ENCODE data around the gene PIK3CB.

DNA sequence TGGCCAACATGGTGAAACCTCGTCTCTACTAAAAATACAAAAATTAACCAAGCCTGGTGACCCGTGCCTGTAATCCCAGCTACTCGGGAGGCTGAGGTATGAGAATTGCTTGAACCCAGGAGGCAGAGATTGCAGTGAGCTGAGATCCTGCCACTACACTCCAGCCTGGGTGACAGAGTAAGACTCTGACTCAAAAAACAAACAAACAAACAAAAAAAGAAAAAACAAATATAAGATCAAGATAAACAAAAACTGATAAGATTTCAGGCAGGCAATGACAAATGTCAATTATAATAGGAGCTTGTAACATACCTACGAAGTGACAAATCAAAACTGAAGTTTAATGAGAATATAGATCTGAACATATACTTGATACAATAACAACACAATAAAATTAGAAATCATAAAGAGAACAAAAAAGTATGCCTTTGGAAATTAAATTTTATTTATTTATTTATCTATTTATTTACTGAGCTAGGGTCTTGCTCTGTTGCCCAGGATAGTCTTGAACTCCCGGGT is 155.8 kb downstream of the PIK3CB start:
- TF ChIP-seq EP300 (conservative IDR thresholded peaks at IDR 0.05; ENCODE audit: poor library complexity, severe bottlenecking) (no peak), EZH2 (IDR thresholded peaks at IDR 0.05; ENCODE audit: borderline replicate concordance, insufficient read depth, low read length, poor library complexity, severe bottlenecking) (no peak), RAD21 (conservative IDR thresholded peaks at IDR 0.05) (no peak), SMC3 (conservative IDR thresholded peaks at IDR 0.05; ENCODE audit: poor library complexity) (no peak), MXI1 (conservative IDR thresholded peaks at IDR 0.05; ENCODE audit: poor library complexity, severe bottlenecking) (no peak), POLR2AphosphoS5 (IDR thresholded peaks at IDR 0.05) (no peak)
- TF ChIP-seq, protein P1, sequence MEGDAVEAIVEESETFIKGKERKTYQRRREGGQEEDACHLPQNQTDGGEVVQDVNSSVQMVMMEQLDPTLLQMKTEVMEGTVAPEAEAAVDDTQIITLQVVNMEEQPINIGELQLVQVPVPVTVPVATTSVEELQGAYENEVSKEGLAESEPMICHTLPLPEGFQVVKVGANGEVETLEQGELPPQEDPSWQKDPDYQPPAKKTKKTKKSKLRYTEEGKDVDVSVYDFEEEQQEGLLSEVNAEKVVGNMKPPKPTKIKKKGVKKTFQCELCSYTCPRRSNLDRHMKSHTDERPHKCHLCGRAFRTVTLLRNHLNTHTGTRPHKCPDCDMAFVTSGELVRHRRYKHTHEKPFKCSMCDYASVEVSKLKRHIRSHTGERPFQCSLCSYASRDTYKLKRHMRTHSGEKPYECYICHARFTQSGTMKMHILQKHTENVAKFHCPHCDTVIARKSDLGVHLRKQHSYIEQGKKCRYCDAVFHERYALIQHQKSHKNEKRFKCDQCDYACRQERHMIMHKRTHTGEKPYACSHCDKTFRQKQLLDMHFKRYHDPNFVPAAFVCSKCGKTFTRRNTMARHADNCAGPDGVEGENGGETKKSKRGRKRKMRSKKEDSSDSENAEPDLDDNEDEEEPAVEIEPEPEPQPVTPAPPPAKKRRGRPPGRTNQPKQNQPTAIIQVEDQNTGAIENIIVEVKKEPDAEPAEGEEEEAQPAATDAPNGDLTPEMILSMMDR (IDR thresholded peaks at IDR 0.05; ENCODE audit: poor library complexity, severe bottlenecking), result no peak
- TF ChIP-seq, protein P2, sequence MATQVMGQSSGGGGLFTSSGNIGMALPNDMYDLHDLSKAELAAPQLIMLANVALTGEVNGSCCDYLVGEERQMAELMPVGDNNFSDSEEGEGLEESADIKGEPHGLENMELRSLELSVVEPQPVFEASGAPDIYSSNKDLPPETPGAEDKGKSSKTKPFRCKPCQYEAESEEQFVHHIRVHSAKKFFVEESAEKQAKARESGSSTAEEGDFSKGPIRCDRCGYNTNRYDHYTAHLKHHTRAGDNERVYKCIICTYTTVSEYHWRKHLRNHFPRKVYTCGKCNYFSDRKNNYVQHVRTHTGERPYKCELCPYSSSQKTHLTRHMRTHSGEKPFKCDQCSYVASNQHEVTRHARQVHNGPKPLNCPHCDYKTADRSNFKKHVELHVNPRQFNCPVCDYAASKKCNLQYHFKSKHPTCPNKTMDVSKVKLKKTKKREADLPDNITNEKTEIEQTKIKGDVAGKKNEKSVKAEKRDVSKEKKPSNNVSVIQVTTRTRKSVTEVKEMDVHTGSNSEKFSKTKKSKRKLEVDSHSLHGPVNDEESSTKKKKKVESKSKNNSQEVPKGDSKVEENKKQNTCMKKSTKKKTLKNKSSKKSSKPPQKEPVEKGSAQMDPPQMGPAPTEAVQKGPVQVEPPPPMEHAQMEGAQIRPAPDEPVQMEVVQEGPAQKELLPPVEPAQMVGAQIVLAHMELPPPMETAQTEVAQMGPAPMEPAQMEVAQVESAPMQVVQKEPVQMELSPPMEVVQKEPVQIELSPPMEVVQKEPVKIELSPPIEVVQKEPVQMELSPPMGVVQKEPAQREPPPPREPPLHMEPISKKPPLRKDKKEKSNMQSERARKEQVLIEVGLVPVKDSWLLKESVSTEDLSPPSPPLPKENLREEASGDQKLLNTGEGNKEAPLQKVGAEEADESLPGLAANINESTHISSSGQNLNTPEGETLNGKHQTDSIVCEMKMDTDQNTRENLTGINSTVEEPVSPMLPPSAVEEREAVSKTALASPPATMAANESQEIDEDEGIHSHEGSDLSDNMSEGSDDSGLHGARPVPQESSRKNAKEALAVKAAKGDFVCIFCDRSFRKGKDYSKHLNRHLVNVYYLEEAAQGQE (IDR thresholded peaks at IDR 0.05; ENCODE audit: borderline replicate concordance), result no peak
